Muscle layer of duodenum (tissue), 2 donors: Measurements from ENCODE around the gene DNASE1L3.

Experiments used
- H3K27ac ChIP-seq: one replicate; pipeline ENCODE4 v1.7.0; 2013; ENCODE audit warnings: mild to moderate bottlenecking, low read length
- H3K27me3 ChIP-seq: one replicate; pipeline ENCODE4 v1.7.0; 2013; ENCODE audit warnings: low read depth, mild to moderate bottlenecking, control low read depth, low read length
- H3K36me3 ChIP-seq, 2 donors: one replicate each; pipeline ENCODE4 v1.7.0; 2013; ENCODE audit warnings: low read length in 2 of 2, control low read depth in 1 of 2, mild to moderate bottlenecking in 1 of 2; ENCODE audit not compliant: insufficient read depth in 2 of 2, control insufficient read depth in 1 of 2
- H3K4me1 ChIP-seq, 2 donors: one replicate each; pipeline ENCODE4 v1.7.0; 2013; ENCODE audit warnings: low read length in 2 of 2, mild to moderate bottlenecking in 2 of 2, control low read depth in 1 of 2, moderate library complexity in 1 of 2; ENCODE audit not compliant: insufficient read depth in 2 of 2, control insufficient read depth in 1 of 2
- H3K4me3 ChIP-seq, 2 donors: one replicate each; pipeline ENCODE4 v1.7.0; 2013; ENCODE audit warnings: low read length in 2 of 2, low read depth in 1 of 2, mild to moderate bottlenecking in 1 of 2
- H3K9me3 ChIP-seq, 2 donors: one replicate each; pipeline ENCODE4 v1.7.0; 2013; ENCODE audit warnings: low read length in 2 of 2, control low read depth in 1 of 2, mild to moderate bottlenecking in 1 of 2; ENCODE audit not compliant: control insufficient read depth in 1 of 2
- donor health status: healthy.

Gene DNASE1L3

DNA sequence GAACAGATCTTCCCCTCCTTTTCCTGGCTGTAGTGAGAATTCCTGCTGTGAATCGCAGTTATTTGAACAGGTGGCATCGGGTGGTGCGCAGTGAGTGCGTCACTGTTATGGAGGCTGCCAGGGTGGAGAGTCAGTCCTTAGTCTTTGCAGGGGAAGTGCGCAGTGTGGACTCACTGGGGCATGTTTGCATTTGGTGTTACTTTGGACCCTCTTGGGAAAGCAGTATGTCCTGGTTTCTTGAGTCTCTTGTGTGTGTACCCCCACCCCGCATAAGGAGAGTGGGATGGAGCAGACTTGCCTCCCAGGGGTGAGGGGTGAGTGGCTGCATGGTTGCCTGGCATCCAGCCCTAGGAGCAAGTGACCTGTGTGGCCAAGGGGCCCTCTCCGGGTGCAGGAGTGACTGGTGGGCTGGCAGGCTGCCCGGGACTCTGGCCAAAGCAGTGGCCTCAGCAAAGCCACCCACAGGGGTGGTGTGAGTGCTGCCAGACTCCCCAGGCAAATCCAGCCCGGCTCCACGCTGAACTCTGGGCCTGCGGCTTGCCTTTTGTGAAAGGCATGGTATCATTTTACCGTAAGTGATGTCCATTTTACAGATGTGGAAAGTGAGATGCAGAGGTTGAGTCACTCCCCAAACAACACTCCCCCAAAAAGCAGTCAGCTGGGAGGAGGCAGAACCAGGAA, 46.4 kb downstream of the DNASE1L3 start:
- Histone ChIP-seq H3K27me3 (no peaks in the 10 kb centered on the region), H3K36me3 (peaks cover 22 to 27% of the 10 kb centered on the region in 2 donors), H3K4me3 (no peak overlapping the region), H3K4me1 (peaks cover 24 to 45% of the 10 kb centered on the region in 2 donors), H3K9me3 (no peaks in the 10 kb centered on the region), H3K27ac (peak overlapping the region; percentile 53)

DNA sequence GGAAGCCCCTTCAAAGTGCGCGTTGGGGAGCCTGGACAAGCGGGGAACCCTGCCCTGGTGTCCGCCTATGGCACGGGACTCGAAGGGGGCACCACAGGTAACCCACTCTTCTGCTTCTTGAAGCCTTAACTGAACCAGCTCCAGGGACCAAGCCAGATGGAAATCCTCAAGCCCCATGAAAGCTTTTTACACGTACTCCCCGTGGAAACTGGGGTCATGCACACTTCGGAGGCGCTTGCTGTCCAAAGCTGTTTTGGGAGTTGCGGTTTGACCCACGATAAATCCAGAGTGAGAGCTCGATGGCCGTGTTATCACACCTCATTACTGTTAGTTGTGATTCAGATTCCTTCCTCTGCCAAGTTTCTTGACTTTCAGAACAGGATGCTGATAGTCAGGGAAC, 47.5 kb downstream of the DNASE1L3 start:
- peak overlapping the region; percentile 53 for H3K27ac ChIP-seq

DNA sequence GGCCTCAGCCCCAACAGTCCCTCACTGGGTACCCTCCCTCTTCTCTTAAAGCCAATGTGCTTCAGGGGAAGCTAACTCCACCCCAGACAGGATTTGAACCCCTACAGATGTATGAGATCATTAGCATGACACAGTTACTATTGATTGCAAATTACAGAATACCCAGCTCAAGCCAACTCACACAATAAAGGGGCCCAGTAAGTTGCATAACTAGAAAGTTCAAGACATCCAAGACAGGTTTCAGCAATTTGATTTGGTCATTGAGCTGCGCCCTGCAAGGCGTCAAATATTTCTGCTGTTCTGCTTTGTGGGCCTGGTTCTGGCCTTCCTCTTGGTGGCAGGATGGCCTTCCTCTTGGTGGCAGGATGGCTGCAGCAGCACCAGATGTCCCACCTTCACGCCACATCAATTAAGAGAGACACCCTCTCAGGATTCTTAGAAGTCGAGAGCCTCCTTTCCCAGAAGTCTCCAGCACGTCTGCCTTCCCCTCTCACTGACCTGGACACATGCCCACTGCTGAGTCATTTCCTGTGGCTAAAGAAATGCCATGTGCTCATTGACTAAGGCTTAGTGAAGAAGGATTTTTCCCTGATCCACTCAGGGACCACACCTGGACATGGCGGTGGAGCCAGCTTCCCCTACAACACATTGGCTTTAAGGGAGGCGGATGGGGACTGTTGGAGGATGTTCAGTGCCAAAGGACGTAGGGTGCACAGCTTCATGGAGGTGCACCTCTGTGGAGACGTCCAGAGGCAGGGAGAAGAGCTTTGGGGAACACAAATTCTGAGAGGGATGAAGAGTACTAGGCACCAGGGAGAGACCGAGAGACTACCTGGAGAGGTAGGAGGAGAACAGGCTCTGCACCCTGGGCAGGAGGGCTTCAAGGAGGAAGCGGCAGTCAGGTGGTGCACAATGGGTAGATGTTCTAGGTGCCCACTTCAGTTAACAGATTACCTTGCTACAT, 49.1 kb downstream of the DNASE1L3 start:
- Histone ChIP-seq H3K27ac (peak overlapping the region; percentile 50), H3K4me3 (no peak overlapping the region), H3K27me3 (no peaks in the 10 kb centered on the region), H3K9me3 (no peaks in the 10 kb centered on the region), H3K36me3 (peaks cover 18 to 29% of the 10 kb centered on the region in 2 donors), H3K4me1 (peaks cover 21 to 46% of the 10 kb centered on the region in 2 donors)

More for the DNA sequence above, 47.5 kb downstream of the DNASE1L3 start:
- Histone ChIP-seq H3K27me3 (no peaks in the 10 kb centered on the region), H3K36me3 (peaks cover 17 to 19% of the 10 kb centered on the region in 2 donors), H3K4me1 (peaks cover 24 to 49% of the 10 kb centered on the region in 2 donors), H3K4me3 (no peak overlapping the region), H3K9me3 (no peaks in the 10 kb centered on the region)

DNA sequence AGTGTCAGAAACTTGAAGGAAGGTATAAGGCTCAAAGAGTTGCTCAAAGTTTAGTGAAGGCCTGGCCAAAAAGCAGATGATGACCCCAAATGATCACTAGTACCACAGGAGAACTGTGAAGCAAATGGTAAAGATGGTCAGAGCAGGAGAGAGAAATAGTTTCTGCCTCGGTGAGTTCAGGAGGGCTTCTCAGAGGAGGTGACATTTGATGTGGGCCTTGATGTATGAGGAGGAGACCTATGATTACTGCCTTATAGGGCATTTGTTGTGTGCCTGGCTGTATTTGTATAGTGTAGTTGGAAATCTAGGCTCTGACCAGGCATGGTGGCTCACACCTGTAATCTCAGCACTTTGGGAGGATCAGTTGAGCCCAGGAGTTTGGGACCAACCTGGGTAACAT, 50.4 kb downstream of the DNASE1L3 start:
- Histone ChIP-seq H3K27me3 (no peaks in the 10 kb centered on the region), H3K36me3 (peaks cover 26 to 36% of the 10 kb centered on the region in 2 donors), H3K27ac (no peak overlapping the region)

DNA sequence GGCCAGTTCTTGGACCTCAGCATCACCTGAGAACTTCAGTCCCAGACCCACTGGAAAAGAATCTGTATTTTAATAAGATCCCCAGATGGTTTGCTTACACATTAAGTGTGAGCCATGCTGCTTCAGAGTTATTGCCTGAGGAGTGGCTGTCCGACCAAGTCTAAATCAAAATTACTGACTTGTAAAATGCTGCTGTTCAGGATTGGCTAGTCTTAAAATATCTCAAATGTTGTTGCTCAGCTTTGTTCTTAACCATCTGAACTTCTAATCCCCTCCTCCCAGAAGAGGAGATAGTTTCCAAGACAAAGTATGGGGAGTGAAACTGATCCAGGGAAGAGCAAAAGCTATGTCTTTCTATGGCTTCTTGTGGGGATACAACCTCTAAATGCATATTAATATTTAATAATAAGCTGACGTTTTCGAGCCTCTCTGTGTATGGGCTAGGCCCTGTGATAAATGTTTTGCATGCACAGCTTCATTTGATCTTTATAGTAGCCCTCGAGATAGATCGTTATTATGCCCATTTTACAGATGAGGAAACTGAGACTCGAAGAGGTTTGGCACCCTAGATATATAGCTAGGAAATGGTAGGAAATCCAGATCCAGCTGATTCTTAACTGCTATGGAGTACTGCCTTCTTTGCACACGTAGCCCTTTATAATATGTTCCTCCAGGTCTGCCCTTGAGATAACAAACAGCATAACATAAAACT, 52.2 kb downstream of the DNASE1L3 start:
- Histone ChIP-seq H3K4me1 (peaks cover 0 to 14% of the 10 kb centered on the region in 2 donors), H3K4me3 (no peak overlapping the region), H3K27me3 (no peaks in the 10 kb centered on the region), H3K36me3 (peaks cover 30 to 44% of the 10 kb centered on the region in 2 donors), H3K27ac (no peak overlapping the region), H3K9me3 (no peaks in the 10 kb centered on the region)

More for the DNA sequence above, 50.4 kb downstream of the DNASE1L3 start:
- H3K4me1 ChIP-seq, result peaks cover 17 to 32% of the 10 kb centered on the region in 2 donors
- H3K9me3 ChIP-seq, result no peaks in the 10 kb centered on the region
- H3K4me3 ChIP-seq, result no peak overlapping the region

DNA sequence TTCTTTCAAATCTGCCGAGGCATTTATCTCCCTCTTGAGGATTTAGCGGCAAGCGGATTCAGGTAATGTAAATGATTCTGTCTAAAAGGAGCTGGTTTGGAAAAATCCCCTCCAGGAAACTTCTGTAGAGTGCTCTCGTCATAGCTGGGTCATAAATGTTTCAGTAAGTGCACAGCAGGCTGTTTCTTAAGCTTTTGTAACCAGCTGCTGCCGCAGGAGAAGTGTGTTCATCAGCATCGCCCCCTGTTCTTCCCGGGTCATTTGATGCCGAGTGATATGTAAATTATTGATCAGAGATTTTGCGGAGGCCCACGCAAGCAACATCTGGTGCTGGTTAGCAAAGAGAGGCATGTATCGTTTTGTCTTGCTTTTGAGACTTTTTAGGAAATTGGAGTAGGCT, 53.1 kb downstream of the DNASE1L3 start:
- peaks cover 0 to 12% of the 10 kb centered on the region in 2 donors for H3K4me1 ChIP-seq
- no peak overlapping the region for H3K4me3 ChIP-seq
- H3K9me3 ChIP-seq, result no peaks in the 10 kb centered on the region
- no peak overlapping the region for H3K27ac ChIP-seq
- H3K36me3 ChIP-seq, result peaks cover 35 to 44% of the 10 kb centered on the region in 2 donors
- no peaks in the 10 kb centered on the region for H3K27me3 ChIP-seq

DNA sequence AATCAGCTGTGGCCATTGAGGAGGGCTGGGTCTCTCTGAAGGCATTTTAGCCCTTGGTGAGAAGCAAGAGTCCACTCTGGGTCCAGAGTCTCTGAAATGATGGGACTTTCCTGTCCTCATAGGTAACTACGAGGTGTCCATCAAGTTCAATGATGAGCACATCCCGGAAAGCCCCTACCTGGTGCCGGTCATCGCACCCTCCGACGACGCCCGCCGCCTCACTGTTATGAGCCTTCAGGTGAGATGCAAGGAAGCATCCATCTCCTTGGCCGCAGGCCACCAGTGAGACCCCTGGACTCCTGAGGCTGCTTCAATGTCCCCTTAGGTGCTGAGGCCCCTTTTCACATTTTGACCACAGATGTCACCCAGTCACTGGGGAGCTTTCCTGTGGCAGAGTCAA, 54.9 kb downstream of the DNASE1L3 start:
- H3K4me3 ChIP-seq, result no peak overlapping the region
- H3K4me1 ChIP-seq, result peaks cover 0 to 15% of the 10 kb centered on the region in 2 donors
- H3K36me3 ChIP-seq, result peaks cover 43 to 55% of the 10 kb centered on the region in 2 donors
- H3K27ac ChIP-seq, result no peak overlapping the region
- no peaks in the 10 kb centered on the region for H3K9me3 ChIP-seq
- no peaks in the 10 kb centered on the region for H3K27me3 ChIP-seq

DNA sequence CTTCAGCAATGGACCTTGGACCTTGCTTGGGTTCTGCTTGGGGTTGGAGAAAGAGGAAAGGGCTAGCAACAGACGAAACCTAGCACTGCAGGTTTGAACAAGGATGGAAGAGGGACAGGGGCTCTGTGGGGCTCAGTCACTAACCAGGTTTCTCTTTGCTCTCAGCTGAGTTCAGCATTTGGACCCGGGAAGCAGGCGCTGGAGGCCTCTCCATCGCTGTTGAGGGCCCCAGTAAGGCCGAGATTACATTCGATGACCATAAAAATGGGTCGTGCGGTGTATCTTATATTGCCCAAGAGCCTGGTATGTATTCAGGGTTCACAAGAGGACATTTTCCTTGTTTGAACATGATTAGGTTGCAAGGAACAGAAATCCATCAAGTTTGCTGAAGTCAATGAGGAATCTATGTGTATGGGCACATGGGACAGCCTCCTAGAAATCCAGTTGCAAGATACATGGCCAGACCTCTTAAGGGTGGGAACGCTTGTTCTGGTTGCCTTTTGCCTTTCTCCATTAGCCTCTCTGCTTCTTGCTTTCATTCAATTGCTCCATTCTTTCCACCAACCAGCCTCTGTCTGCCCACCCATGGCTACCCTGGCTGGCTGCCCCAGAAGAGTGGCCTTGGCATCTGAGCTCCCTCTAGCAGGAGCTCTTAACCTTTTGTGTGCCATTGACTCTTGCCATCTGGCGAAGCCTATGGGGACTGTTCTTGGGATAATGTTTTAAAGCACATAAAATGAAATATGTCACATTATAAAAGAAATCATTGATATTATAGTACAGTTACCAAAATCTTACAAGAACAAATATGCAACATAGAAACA, 55.9 kb downstream of the DNASE1L3 start:
- Histone ChIP-seq H3K27ac (no peak overlapping the region), H3K4me3 (no peak overlapping the region), H3K4me1 (peaks cover 0 to 15% of the 10 kb centered on the region in 2 donors), H3K27me3 (no peaks in the 10 kb centered on the region), H3K9me3 (no peaks in the 10 kb centered on the region), H3K36me3 (peaks cover 49 to 61% of the 10 kb centered on the region in 2 donors)

DNA sequence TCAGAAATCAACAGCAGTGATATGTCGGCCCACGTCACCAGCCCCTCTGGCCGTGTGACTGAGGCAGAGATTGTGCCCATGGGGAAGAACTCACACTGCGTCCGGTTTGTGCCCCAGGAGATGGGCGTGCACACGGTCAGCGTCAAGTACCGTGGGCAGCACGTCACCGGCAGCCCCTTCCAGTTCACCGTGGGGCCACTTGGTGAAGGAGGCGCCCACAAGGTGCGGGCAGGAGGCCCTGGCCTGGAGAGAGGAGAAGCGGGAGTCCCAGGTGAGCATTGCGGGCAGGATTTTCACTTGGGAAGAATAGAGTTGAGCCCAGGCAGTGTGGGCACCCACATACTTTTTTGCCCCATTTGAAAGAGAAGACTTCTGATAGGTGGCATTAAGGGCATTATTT, 57.4 kb downstream of the DNASE1L3 start:
- H3K4me3 ChIP-seq, result no peak overlapping the region
- H3K9me3 ChIP-seq, result no peaks in the 10 kb centered on the region
- H3K36me3 ChIP-seq, result peaks cover 64 to 70% of the 10 kb centered on the region in 2 donors
- peaks cover 0 to 13% of the 10 kb centered on the region in 2 donors for H3K4me1 ChIP-seq
- H3K27ac ChIP-seq, result no peak overlapping the region
- H3K27me3 ChIP-seq, result no peaks in the 10 kb centered on the region

DNA sequence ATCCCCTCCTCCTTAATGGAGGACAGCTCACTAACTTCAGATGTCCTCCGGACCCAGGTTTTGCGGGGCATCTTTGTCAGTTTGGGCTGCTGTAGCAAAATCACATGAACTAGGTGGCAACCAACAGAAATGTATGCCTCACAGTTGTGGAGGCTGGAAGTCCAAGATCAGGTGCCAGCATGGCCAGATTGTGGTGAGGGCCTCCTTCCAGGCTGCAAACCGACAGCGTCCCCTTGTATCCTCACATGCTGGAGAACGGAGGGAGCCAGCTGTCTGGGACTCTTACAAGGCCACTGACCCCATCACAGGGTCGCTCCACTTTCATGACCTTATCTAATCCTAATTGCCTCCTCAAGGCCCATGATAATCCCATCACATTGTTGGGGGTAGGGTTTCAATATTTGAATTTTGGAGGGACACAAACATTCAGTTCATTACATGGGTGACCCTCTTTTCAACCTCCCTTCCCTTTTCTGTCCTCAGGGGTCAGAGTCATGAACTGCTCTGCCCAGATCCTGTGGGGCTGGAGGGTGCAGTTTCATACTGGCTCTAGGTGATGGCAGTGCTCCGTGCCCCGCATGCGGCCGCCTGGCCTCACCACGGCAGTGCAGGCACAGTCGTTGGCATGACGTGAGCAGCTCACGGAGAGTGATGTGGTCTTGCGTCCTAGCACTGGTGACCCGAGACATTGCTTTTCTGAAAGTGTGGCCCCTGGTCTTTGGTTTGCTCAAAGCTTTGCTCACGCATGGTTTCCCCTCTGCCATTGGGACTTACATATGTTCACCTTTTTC, 58.4 kb downstream of the DNASE1L3 start:
- H3K27ac ChIP-seq, result no peak overlapping the region
- H3K36me3 ChIP-seq, result peaks cover 69 to 71% of the 10 kb centered on the region in 2 donors
- no peaks in the 10 kb centered on the region for H3K9me3 ChIP-seq

More for the DNA sequence above, 58.4 kb downstream of the DNASE1L3 start:
- no peak overlapping the region for H3K4me3 ChIP-seq
- H3K4me1 ChIP-seq, result peaks cover 0 to 3% of the 10 kb centered on the region in 2 donors
- no peaks in the 10 kb centered on the region for H3K27me3 ChIP-seq
